Lower lobe of right lung (tissue), 2 donors: ENCODE measurements around the gene APH1B. TPM values are rescaled to one million over a fixed set of nuclear protein-coding genes. Genes with fewer than 3 reads are reported as not detected.

Experiments
- ATAC-seq, 2 donors: fragments of 200-7000 bp; cut with Tn5 transposase; one replicate each; pipeline ENCODE4 v1.9.1; 2020 to 2022; ENCODE audit warnings: mild to moderate bottlenecking in 2 of 2, moderate library complexity in 2 of 2
- DNase-seq: peaks from one replicate; pipeline ENCODE4 v3.0.0-alpha.2; 2020
- H3K27ac ChIP-seq: fragments of 200-600 bp; one replicate; pipeline ENCODE4 v1.8.0; 2022
- H3K27me3 ChIP-seq: fragments of 200-600 bp; one replicate; pipeline ENCODE4 v1.8.0; 2022; ENCODE audit warnings: low read depth
- H3K36me3 ChIP-seq: fragments of 200-600 bp; one replicate; pipeline ENCODE4 v1.8.0; 2022; ENCODE audit warnings: mild to moderate bottlenecking
- H3K4me1 ChIP-seq: fragments of 200-600 bp; one replicate; pipeline ENCODE4 v1.8.0; 2022
- H3K4me3 ChIP-seq: fragments of 200-600 bp; one replicate; pipeline ENCODE4 v1.8.0; 2022; ENCODE audit warnings: mild to moderate bottlenecking
- H3K9me3 ChIP-seq: fragments of 200-600 bp; one replicate; pipeline ENCODE4 v1.8.0; 2022
- intact Hi-C: fragments of 100-400 bp; cut with DNase I; formaldehyde crosslinking; loops from one replicate; pipeline ENCODE4 v1.11.0; 2022
- total RNA-seq: library from RNA; stranded (reverse); fragmentation: NEBNext Ultra II Directional; extraction: Animal tissue kit (Norgen Biotek cat#: 25700); gene quantifications from one replicate; pipeline ENCODE4 v1.2.1, GENCODE V29; 2021
- TF ChIP-seq, protein P1 (sequence below): fragments of 200-600 bp; IDR thresholded peaks from one replicate; pipeline ENCODE4 v1.8.0; 2022; ENCODE audit warnings: antibody characterized with exemption, mild to moderate bottlenecking
- donor health status: DM: no; HTN: yes; CAD: no; lungs with severe emphysema.

Gene APH1B
- total RNA-seq, 1 donor from 2014 or later: 31.0 TPM

DNA sequence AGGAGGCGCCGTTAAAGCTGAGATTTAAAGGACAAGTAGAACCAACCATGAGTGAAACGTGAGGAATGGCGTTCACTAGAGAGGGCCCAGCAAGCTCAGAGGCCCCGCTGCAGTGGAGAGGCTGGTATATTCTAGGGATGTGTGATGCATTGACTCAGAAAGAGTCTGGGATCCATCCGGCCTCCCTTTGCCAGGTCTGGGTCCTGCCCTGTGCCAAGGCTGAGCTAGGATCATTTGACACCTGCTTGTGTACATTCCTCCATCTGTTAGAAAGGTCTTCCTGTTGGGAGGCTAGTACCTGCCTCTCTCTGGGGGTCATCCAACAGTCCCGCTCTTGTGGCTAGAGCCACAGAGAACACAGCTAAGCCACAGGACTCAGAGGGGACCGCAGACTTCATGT is 75.9 kb downstream of the APH1B start:
- DNase-seq: no peak
- no peak overlapping the region for H3K27ac ChIP-seq
- intact Hi-C loops: no loop called here

DNA sequence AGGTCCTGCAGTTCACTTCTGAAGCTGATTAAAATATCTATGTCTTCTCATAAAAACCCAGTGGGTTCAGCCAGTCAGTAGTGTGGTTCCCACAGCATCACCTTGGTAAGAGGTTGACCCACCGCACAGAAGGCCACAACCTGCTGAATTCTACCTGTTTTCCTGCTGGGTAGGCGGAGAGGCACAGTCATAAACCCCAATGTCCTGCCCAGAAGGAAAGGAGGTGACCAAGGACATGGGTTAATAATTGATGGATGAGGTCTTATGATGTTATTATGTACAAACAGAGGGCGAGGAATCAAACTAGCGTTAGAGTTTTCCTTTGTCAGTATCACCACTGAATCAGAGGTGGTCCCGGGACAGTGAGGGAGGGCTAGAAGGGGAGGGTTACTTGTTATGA is 76.5 kb downstream of the APH1B start:
- Histone ChIP-seq H3K9me3 (no peaks in the 10 kb centered on the region), H3K4me1 (no peaks in the 10 kb centered on the region), H3K27me3 (no peaks in the 10 kb centered on the region), H3K4me3 (no peak overlapping the region), H3K36me3 (no peaks in the 10 kb centered on the region), H3K27ac (no peak overlapping the region)
- ATAC-seq (no peak), DNase-seq (no peak)
- intact Hi-C loops: no loop called here
- TF ChIP-seq, protein P1, sequence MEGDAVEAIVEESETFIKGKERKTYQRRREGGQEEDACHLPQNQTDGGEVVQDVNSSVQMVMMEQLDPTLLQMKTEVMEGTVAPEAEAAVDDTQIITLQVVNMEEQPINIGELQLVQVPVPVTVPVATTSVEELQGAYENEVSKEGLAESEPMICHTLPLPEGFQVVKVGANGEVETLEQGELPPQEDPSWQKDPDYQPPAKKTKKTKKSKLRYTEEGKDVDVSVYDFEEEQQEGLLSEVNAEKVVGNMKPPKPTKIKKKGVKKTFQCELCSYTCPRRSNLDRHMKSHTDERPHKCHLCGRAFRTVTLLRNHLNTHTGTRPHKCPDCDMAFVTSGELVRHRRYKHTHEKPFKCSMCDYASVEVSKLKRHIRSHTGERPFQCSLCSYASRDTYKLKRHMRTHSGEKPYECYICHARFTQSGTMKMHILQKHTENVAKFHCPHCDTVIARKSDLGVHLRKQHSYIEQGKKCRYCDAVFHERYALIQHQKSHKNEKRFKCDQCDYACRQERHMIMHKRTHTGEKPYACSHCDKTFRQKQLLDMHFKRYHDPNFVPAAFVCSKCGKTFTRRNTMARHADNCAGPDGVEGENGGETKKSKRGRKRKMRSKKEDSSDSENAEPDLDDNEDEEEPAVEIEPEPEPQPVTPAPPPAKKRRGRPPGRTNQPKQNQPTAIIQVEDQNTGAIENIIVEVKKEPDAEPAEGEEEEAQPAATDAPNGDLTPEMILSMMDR: no peak

More for the DNA sequence above, 75.9 kb downstream of the APH1B start:
- TF ChIP-seq, protein P1: no peak
- ATAC-seq: no peak
- H3K36me3 ChIP-seq: no peaks in the 10 kb centered on the region
- H3K27me3 ChIP-seq: no peaks in the 10 kb centered on the region
- peaks cover 1% of the 10 kb centered on the region for H3K4me1 ChIP-seq
- no peak overlapping the region for H3K4me3 ChIP-seq
- no peaks in the 10 kb centered on the region for H3K9me3 ChIP-seq

DNA sequence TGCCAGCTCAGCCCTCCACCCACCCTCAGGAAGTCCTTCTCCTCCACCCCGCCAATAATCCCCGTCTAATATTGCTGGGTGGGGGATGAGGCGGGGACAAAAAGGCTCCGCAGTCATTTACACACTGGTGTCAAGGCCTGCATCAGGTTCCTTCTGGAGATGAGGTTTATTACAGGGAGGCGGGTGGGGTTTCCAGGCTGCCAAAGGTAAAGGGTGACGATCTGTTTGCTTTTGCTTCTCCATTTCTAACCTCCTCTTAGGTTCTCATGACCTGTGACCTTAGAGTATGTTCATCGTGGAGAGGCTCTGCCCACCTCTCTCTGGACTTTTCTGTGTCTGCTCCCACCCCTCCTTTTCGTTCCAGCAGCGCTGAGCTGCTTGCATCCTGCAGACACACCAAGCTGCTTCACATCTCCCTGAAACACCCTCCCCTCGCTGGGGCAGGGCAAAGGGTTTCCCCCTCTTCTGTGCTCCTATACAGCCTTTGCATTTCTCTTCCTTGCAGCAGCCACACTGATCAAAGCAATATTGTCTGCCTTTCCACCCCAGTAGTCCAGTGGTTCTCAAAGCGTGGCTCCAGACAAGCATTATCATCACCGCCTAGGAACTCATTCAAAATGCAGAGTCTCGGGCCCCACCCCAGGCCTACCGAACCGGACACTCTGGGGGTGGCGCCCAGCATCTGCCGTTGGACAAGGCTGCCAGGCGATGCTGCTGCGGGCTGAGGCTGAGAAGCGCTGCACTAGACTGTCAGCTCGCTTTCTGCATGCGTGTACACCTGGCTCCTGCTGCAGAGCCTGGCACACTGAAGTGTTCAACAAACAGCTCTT is 77.6 kb downstream of the APH1B start:
- Histone ChIP-seq H3K27ac (no peak overlapping the region), H3K27me3 (no peaks in the 10 kb centered on the region), H3K36me3 (no peaks in the 10 kb centered on the region), H3K4me1 (no peaks in the 10 kb centered on the region), H3K9me3 (no peaks in the 10 kb centered on the region), H3K4me3 (no peak overlapping the region)
- TF ChIP-seq, protein P1: no peak
- intact Hi-C loops: no loop called here
- ATAC-seq (no peak), DNase-seq (no peak)

DNA sequence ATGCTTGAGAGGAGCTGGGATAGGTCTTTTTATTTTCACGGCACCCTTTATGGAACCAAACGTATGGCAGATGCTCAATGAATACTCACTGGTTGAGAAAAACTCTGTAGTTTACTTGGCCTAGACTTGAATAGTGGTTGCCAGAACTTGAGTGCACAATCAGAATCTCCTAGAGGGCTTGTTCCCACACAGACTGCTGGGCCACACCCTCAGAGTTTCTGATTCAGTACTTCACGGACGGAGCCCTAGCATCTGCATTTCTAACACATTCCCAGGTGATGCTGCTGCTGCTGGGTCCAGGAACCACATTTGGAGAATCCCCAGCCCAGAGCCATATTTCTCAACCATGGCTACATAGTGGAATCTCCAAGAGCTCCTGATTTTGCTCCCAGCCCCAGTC is 79.7 kb downstream of the APH1B start:
- Histone ChIP-seq H3K36me3 (no peaks in the 10 kb centered on the region), H3K27ac (no peak overlapping the region), H3K4me1 (no peaks in the 10 kb centered on the region), H3K4me3 (no peak overlapping the region), H3K9me3 (no peaks in the 10 kb centered on the region), H3K27me3 (no peaks in the 10 kb centered on the region)
- DNase-seq (no peak), ATAC-seq (no peak)
- intact Hi-C loops: no loop called here
- TF ChIP-seq, protein P1: no peak

DNA sequence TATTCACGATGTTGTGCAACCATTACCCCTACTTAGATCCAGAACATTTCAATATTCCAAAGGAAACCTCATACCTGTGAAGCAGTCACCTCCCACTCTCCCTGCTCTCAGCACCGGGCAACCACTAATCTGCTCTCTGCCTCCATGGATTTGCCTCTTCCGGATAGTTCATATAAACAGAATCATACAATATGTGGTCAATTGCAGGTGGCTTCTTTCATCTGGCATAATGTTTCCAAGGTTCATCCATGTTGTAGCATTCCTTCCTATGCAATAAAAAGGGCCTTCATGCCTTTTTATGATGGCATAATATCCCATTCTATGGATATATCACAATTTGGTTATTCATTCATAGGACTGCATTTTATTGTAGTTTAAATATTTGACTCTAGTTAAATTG is 80.3 kb downstream of the APH1B start:
- no peak for ATAC-seq
- H3K27me3 ChIP-seq: no peaks in the 10 kb centered on the region
- DNase-seq: no peak
- no peak overlapping the region for H3K27ac ChIP-seq
- no peaks in the 10 kb centered on the region for H3K9me3 ChIP-seq
- H3K4me3 ChIP-seq: no peak overlapping the region
- H3K4me1 ChIP-seq: no peaks in the 10 kb centered on the region
- no peaks in the 10 kb centered on the region for H3K36me3 ChIP-seq
- intact Hi-C loops: no loop called here
- TF ChIP-seq, protein P1: no peak
